PC-3 (cell line): ENCODE results near the gene PTAFR. TPM values are rescaled to one million over a fixed set of nuclear protein-coding genes. Genes with fewer than 3 reads are reported as not detected.

ENCODE experiments used
- ATAC-seq: fragments of 200-7000 bp; cut with Tn5 transposase; 2 replicates; pipeline ENCODE4 v1.9.1; 2020; ENCODE audit warnings: mild to moderate bottlenecking, moderate library complexity
- BruUV-seq: library from RNA; stranded (reverse); fragments of 400-500 nt; replicated peaks from 2 replicates; lab custom pipeline; 2021; lab: Mats Ljungman, UMichigan
- CTCF ChIA-PET: fragments of 300-600 bp; sonication (Branson Sonifier 250); formaldehyde crosslinking; loops from one replicate; lab custom pipeline; 2022; ENCODE audit warnings: antibody characterized with exemption; lab: Charles Lee
- POLR2A ChIA-PET: fragments of 300-600 bp; sonication (Branson Sonifier 250); formaldehyde crosslinking; loops from one replicate; lab custom pipeline; 2022; ENCODE audit warnings: antibody characterized with exemption; ENCODE audit not compliant: unreplicated experiment; lab: Charles Lee
- DNase-seq: peaks from one replicate; pipeline ENCODE4 v3.0.0-alpha.2; 2015
- H2AFZ ChIP-seq: fragments of 300-600 bp; sonication (generic); 2 replicates; pipeline ENCODE4 v1.6.0; 2016; ENCODE audit warnings: antibody characterized with exemption, low read length
- H3F3A ChIP-seq: fragments of 300-600 bp; sonication (generic); one replicate; pipeline ENCODE4 v1.6.0; 2017; ENCODE audit warnings: antibody characterized with exemption, low read length, control low read depth, mild to moderate bottlenecking; ENCODE audit not compliant: unreplicated experiment
- H3K27ac ChIP-seq: fragments of 300-600 bp; sonication (generic); 2 replicates; pipeline ENCODE4 v1.5.1; 2016; ENCODE audit warnings: mild to moderate bottlenecking, low read length
- H3K27me3 ChIP-seq: fragments of 300-600 bp; sonication (generic); 2 replicates; pipeline ENCODE4 v1.6.1; 2016; ENCODE audit warnings: low read length, mixed read lengths
- H3K36me3 ChIP-seq: fragments of 300-600 bp; sonication (generic); 2 replicates; pipeline ENCODE4 v1.6.1; 2016; ENCODE audit warnings: low read depth, mixed run types, low read length, mixed read lengths
- H3K4me1 ChIP-seq: fragments of 300-600 bp; sonication (generic); 2 replicates; pipeline ENCODE4 v1.5.1; 2016; ENCODE audit warnings: low read length; ENCODE audit not compliant: insufficient read depth
- H3K4me2 ChIP-seq: fragments of 300-600 bp; sonication (generic); 2 replicates; pipeline ENCODE4 v1.6.0; 2016; ENCODE audit warnings: low read length
- H3K4me3 ChIP-seq: fragments of 300-600 bp; sonication (generic); 2 replicates; pipeline ENCODE4 v1.5.1; 2016; ENCODE audit warnings: mild to moderate bottlenecking, low read length, mixed read lengths
- H3K79me2 ChIP-seq: fragments of 300-600 bp; sonication (generic); 2 replicates; pipeline ENCODE4 v1.6.1; 2017; ENCODE audit warnings: low read length, mixed read lengths
- H3K9ac ChIP-seq: fragments of 300-600 bp; sonication (generic); 2 replicates; pipeline ENCODE4 v1.6.0; 2016; ENCODE audit warnings: mild to moderate bottlenecking, low read length
- H3K9me2 ChIP-seq: fragments of 300-600 bp; sonication (generic); replicated peaks from 2 replicates; pipeline ENCODE4 v1.6.1; 2016; ENCODE audit warnings: mixed run types, low read length, mixed read lengths
- H3K9me3 ChIP-seq: fragments of 300-600 bp; sonication (generic); 2 replicates; pipeline ENCODE4 v1.6.1; 2016; ENCODE audit warnings: low read length, mixed read lengths
- H4K20me1 ChIP-seq: fragments of 300-600 bp; sonication (generic); 2 replicates; pipeline ENCODE4 v1.6.1; 2016; ENCODE audit warnings: low read length, mixed read lengths
- EZH2 ChIP-seq: fragments of 300-600 bp; sonication (generic); IDR thresholded peaks from one replicate; pipeline ENCODE4 v1.6.1; 2017; ENCODE audit warnings: antibody characterized with exemption, mild to moderate bottlenecking, low read length; ENCODE audit not compliant: unreplicated experiment
- EZH2phosphoT487 ChIP-seq: fragments of 300-600 bp; sonication (generic); IDR thresholded peaks from 2 replicates; pipeline ENCODE4 v1.6.1; 2018; ENCODE audit warnings: mild to moderate bottlenecking, antibody characterized with exemption, low read length, borderline replicate concordance
- intact Hi-C: fragments of 100-400 bp; cut with micrococcal nuclease; formaldehyde crosslinking; loops from 2 replicates; pipeline ENCODE4 v1.9.0; 2023
- total RNA-seq: library from RNA; depleted of rRNA; stranded (reverse); fragments of >200 nt; gene quantifications from 2 replicates; pipeline ENCODE4 v1.2.3, GENCODE V29; 2014
- TF ChIP-seq, protein P1 (sequence below): fragments of 300-600 bp; sonication (generic); conservative IDR thresholded peaks from 2 replicates; pipeline ENCODE4 v1.5.1; 2017; ENCODE audit warnings: antibody characterized with exemption, low read depth, mild to moderate bottlenecking, low read length

The PTAFR gene
- total RNA-seq, 1 experiment from 2014 or later = 3.9 TPM

DNA sequence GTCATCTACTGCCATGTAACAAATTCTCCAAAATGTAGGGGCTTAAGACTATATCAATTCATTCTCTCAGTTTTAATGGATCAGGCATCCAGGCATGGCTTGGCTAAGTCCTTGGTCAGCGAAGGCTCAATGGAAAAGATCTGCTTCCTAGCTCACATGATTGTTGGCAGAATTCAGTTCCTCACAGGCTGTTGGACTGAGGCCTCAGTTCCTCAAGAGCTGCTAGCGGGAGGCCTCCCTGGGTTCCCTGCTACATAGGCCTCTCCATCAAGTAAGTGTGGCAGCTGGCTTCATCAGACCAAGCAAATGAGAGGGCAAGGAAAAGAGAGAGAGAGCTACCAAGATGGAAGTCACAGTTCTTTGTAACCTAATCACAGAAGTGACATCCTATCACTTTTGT is 68.5 kb downstream of the PTAFR start:
- H2AFZ ChIP-seq = no peak overlapping the region
- H3K36me3 ChIP-seq = no peaks in the 10 kb centered on the region
- no peak overlapping the region for H3K4me2 ChIP-seq
- no peaks in the 10 kb centered on the region for H3K27me3 ChIP-seq
- no peak for TF ChIP-seq EZH2phosphoT487
- no peak for TF ChIP-seq EZH2
- TF ChIP-seq, protein P1, sequence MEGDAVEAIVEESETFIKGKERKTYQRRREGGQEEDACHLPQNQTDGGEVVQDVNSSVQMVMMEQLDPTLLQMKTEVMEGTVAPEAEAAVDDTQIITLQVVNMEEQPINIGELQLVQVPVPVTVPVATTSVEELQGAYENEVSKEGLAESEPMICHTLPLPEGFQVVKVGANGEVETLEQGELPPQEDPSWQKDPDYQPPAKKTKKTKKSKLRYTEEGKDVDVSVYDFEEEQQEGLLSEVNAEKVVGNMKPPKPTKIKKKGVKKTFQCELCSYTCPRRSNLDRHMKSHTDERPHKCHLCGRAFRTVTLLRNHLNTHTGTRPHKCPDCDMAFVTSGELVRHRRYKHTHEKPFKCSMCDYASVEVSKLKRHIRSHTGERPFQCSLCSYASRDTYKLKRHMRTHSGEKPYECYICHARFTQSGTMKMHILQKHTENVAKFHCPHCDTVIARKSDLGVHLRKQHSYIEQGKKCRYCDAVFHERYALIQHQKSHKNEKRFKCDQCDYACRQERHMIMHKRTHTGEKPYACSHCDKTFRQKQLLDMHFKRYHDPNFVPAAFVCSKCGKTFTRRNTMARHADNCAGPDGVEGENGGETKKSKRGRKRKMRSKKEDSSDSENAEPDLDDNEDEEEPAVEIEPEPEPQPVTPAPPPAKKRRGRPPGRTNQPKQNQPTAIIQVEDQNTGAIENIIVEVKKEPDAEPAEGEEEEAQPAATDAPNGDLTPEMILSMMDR = no peak
- CTCF ChIA-PET = no interaction called here
- H4K20me1 ChIP-seq = no peaks in the 10 kb centered on the region
- peaks cover 3% of the 10 kb centered on the region for H3F3A ChIP-seq
- ATAC-seq (no peak), DNase-seq (no peak)
- intact Hi-C loops = no loop called here
- H3K9me2 ChIP-seq = no peaks in the 10 kb centered on the region
- POLR2A ChIA-PET = no interaction called here
- no peak overlapping the region for H3K9ac ChIP-seq
- H3K27ac ChIP-seq = no peak overlapping the region
- BruUV-seq = no TSS peak
- no peaks in the 10 kb centered on the region for H3K79me2 ChIP-seq
- peaks cover 45% of the 10 kb centered on the region for H3K4me1 ChIP-seq
- no peak overlapping the region for H3K4me3 ChIP-seq
- no peaks in the 10 kb centered on the region for H3K9me3 ChIP-seq

DNA sequence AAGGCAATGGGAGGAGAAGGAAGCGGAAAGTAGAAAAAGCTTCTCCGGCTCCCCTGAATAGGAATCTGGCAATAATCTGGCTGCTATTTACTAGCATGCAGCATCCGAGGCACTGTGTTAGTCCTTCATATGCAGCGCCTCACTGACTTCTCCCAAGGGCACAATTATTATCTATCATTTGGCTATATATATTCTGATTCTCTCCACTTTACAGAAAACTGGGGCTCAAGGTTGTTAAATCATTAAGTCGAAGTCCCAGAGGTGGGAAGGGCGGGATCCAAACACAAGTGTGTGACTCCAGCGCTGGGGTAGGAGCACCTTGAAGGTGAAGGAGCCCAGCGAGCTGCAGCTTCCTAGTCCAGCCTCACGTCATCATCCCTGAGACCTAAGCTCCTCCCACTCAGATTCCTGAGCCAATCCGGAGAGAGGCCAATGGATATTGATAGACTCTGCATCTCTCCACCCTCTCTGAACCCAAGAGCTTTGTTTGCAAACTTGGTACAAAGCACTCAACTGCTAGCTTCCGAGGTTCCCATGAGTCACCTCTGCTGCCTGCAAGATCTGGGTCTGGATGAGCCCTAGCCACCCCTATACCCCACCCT is 71.5 kb downstream of the PTAFR start:
- H3K4me3 ChIP-seq = no peak overlapping the region
- CTCF ChIA-PET = interaction anchor here (0.6 to 1.0 kb wide), 2 partner anchors 30 to 104 kb away, joined by 3 read pairs; no protein-coding TSS in a partner anchor
- peak overlapping the region; percentile 36 for H3K27ac ChIP-seq
- no peaks in the 10 kb centered on the region for H3K27me3 ChIP-seq
- no peaks in the 10 kb centered on the region for H3K79me2 ChIP-seq
- H3K9me3 ChIP-seq = no peaks in the 10 kb centered on the region
- H3K4me2 ChIP-seq = peak overlapping the region; percentile 35
- TF ChIP-seq, protein P1 = no peak
- TF ChIP-seq EZH2 (no peak), EZH2phosphoT487 (no peak)
- POLR2A ChIA-PET = no interaction called here
- DNase-seq = peak; percentile 75
- no peak overlapping the region for H3K9ac ChIP-seq
- no peaks in the 10 kb centered on the region for H3K9me2 ChIP-seq
- H2AFZ ChIP-seq = peak overlapping the region; percentile 58
- BruUV-seq = no TSS peak
- intact Hi-C loops = no loop called here
- H3F3A ChIP-seq = no peaks in the 10 kb centered on the region
- H3K36me3 ChIP-seq = no peaks in the 10 kb centered on the region
- peak; percentile 79 for ATAC-seq
- H4K20me1 ChIP-seq = no peaks in the 10 kb centered on the region
- peaks cover 15% of the 10 kb centered on the region for H3K4me1 ChIP-seq

DNA sequence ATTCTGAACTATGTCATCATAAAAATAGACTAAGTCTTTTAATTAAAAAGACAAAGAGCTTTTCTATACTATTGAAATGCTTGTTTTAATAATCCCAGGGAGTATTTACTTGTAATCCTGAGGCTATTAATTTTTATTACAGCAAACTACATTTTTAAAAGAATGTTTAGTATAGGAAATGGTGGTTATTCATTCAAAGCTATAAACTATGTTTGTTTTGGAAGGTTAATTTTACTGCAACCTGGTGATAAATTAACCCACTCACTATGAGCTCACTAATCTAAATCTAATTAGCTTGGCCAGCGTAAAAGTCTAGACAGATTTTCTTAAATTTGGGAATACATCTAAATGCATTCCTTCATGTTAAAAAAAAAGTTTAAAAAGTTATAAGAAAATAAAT is 74.3 kb downstream of the PTAFR start:
- BruUV-seq = no TSS peak
- ATAC-seq (peak; percentile 36), DNase-seq (no peak)
- H3K9me3 ChIP-seq = no peaks in the 10 kb centered on the region
- H4K20me1 ChIP-seq = no peaks in the 10 kb centered on the region
- H3K4me1 ChIP-seq = peaks cover 17% of the 10 kb centered on the region; the same call in 1 of the 2 replicates
- H3K4me2 ChIP-seq = no peak overlapping the region
- TF ChIP-seq EZH2phosphoT487 = no peak
- TF ChIP-seq EZH2 = no peak
- TF ChIP-seq, protein P1 = no peak
- no peaks in the 10 kb centered on the region for H3K79me2 ChIP-seq
- no peak overlapping the region for H3K27ac ChIP-seq
- POLR2A ChIA-PET = no interaction called here
- H3K27me3 ChIP-seq = no peaks in the 10 kb centered on the region
- intact Hi-C loops = no loop called here
- H3F3A ChIP-seq = no peaks in the 10 kb centered on the region
- H3K4me3 ChIP-seq = no peak overlapping the region
- H3K36me3 ChIP-seq = no peaks in the 10 kb centered on the region
- H3K9me2 ChIP-seq = no peaks in the 10 kb centered on the region
- CTCF ChIA-PET = no interaction called here
- no peak overlapping the region for H3K9ac ChIP-seq
- H2AFZ ChIP-seq = no peak overlapping the region
